ENCODE results near the gene RDX.
A peak's percentile ranks its signal among the peaks of the same experiment; 100 is the strongest.
"Not testable (repeated sequence)": the region's sequence is repeated elsewhere in the genome, so short reads cannot be mapped to it uniquely, and the experiment has no call there.

Gene RDX

DNA sequence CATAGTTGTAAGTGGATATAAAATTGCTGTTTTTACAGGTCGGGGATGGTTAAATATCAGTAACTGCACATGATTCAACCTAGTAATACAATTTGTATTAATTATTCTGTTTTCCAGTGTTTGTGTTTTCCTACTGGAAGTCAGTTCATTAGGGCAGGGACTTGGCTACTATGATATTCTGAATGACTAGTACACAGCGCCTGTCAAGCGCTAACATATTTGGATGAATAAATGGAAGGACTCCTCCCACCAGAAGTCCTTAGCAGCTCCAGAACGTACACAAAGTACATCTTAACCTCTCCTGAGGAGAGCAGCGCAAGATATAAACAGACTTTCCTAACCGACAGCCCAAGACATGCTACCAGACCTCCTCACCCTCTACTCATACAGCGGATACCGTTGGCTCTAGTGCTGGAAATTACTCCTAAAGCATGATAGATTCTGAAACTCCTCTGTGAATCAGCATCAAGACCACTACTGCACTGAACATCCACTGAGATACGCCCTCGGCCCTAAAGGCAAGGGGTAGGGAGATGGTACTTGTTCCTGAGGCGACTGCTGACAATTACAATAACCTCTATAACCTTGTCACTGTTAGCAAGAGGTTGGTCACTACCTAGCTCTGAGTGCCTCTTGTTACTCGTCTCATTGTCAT, 79.1 kb downstream of the RDX start:
- no peaks in the 10 kb centered on the region for H3K9me3 ChIP-seq (replicated peaks in 1 of 11)

GRCh38 chr11:110209313-110209694, 87.1 kb downstream of the RDX start:
- not testable (repeated sequence) for H3K4me3 ChIP-seq; H3K36me3 ChIP-seq; H3K27ac ChIP-seq; H3K9ac ChIP-seq; H3K4me1 ChIP-seq; H3K4me2 ChIP-seq; H3K9me3 ChIP-seq (replicated peaks in 1 of 11); H3K27me3 ChIP-seq; H4K20me1 ChIP-seq

More for the DNA sequence above, 79.1 kb downstream of the RDX start:
- Histone ChIP-seq H4K20me1 (no peaks in the 10 kb centered on the region), H3K27me3 (no peaks in the 10 kb centered on the region), H3K4me2 (no peak overlapping the region), H3K4me3 (no peak overlapping the region), H3K36me3 (peaks cover 0 to 5% (median 0%) of the 10 kb centered on the region in 11 experiments; a peak in 2 of 22 replicates), H3K4me1 (no peaks in the 10 kb centered on the region), H3K9ac (no peak overlapping the region), H3K27ac (no peak overlapping the region)
- no peak for TF ChIP-seq Cebpa-rat (IDR thresholded peaks at IDR 0.05)

DNA sequence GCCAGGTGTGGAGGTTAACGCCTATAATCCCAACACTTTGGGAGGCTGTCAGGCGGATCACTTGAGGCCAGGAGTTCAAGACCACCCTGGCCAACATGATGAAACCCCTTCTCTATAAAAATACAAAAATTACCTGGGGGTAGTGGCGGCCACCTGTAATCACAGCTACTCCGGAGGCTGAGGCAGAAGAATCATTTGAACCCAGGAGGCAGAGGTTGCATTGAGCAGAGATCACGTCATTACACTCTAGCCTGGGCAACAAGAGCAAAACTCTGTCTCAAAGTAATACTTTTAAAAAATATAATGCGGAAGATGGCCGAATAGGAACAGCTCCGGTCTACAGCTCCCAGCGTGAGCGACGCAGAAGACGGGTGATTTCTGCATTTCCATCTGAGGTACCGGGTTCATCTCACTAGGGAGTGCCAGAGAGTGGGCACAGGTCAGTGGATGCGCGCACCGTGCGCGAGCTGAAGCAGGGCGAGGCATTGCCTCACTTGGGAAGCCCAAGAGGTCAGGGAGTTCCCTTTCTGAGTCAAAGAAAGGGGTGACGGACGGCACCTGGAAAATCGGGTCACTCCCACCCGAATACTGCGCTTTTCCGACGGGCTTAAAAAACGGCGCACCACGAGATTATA, 87.6 kb downstream of the RDX start:
- H3K4me2 ChIP-seq; H3K9ac ChIP-seq; H3K4me3 ChIP-seq; H3K4me1 ChIP-seq; H4K20me1 ChIP-seq; H3K27ac ChIP-seq; H3K36me3 ChIP-seq; H3K9me3 ChIP-seq (replicated peaks in 1 of 11); H3K27me3 ChIP-seq: not testable (repeated sequence)

GRCh38 chr11:110207123-110207522, 89.3 kb downstream of the RDX start:
- H3K27ac ChIP-seq: no peak overlapping the region
- no peak overlapping the region for H3K9ac ChIP-seq
- no peak overlapping the region for H3K4me2 ChIP-seq
- H3K36me3 ChIP-seq: no peaks in the 10 kb centered on the region
- no peaks in the 10 kb centered on the region for H3K27me3 ChIP-seq
- H3K4me3 ChIP-seq: no peak overlapping the region
- no peaks in the 10 kb centered on the region for H4K20me1 ChIP-seq
- H3K9me3 ChIP-seq (replicated peaks in 1 of 11): no peaks in the 10 kb centered on the region
- H3K4me1 ChIP-seq: peaks cover 0 to 5% (median 0%) of the 10 kb centered on the region in 10 experiments; a peak in 2 of 20 replicates
- TF ChIP-seq Cebpa-rat (IDR thresholded peaks at IDR 0.05): no peak

DNA sequence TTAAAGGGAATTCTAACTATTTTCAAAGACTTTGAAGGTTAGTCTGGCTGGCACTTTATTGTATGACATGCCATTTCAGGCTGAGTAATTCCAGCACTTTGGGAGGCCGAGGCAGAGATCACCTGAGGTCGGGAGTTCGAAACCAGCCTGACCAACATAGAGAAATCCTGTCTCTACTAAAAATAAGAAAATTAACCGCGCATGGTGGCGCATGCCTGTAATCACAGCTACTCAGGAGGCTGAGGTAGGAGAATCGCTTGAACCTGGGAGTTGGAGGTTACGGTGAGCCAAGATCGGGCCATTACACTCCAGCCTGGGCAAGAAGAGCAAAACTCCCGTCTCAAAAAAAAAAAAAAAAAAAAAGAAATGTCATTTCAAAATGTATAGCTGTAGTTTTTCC, 95.6 kb downstream of the RDX start:
- Histone ChIP-seq H3K27me3 (no peaks in the 10 kb centered on the region), H3K27ac (no peak overlapping the region), H3K4me3 (no peak overlapping the region), H4K20me1 (no peaks in the 10 kb centered on the region), H3K4me1 (peaks cover 0 to 28% (median 7%) of the 10 kb centered on the region in 10 experiments; a peak in 10 of 20 replicates), H3K9me3 (replicated peaks in 1 of 11) (no peaks in the 10 kb centered on the region), H3K4me2 (no peak overlapping the region), H3K36me3 (no peaks in the 10 kb centered on the region), H3K9ac (no peak overlapping the region)
- TF ChIP-seq Cebpa-rat (IDR thresholded peaks at IDR 0.05): no peak

DNA sequence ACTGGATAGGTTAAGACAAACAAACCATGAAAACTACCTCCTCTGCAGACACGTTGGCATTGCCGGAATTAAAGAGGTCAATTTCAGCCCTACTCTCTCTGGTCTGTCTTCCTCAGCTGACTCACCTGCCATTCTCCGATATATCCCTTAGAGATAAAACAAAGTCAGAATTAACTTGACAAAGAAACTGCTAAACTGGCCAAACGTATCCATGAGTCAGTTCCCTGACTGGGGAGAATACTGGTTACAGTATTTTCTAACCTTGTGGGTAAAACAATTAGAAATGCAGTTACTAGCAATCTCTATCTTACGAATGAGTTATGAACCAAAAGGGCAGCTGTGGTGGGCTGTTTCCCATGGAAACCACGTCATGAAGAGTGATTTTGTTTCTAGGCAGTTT, 96.2 kb downstream of the RDX start:
- H3K27me3 ChIP-seq: no peaks in the 10 kb centered on the region
- H3K4me1 ChIP-seq: peaks cover 0 to 30% (median 7%) of the 10 kb centered on the region in 10 experiments; a peak in 10 of 20 replicates
- no peaks in the 10 kb centered on the region for H3K9me3 ChIP-seq (replicated peaks in 1 of 11)
- no peaks in the 10 kb centered on the region for H4K20me1 ChIP-seq
- no peak overlapping the region for H3K4me2 ChIP-seq
- H3K9ac ChIP-seq: no peak overlapping the region
- H3K27ac ChIP-seq: no peak overlapping the region
- H3K4me3 ChIP-seq: no peak overlapping the region
- TF ChIP-seq Cebpa-rat (IDR thresholded peaks at IDR 0.05): no peak
- no peaks in the 10 kb centered on the region for H3K36me3 ChIP-seq

DNA sequence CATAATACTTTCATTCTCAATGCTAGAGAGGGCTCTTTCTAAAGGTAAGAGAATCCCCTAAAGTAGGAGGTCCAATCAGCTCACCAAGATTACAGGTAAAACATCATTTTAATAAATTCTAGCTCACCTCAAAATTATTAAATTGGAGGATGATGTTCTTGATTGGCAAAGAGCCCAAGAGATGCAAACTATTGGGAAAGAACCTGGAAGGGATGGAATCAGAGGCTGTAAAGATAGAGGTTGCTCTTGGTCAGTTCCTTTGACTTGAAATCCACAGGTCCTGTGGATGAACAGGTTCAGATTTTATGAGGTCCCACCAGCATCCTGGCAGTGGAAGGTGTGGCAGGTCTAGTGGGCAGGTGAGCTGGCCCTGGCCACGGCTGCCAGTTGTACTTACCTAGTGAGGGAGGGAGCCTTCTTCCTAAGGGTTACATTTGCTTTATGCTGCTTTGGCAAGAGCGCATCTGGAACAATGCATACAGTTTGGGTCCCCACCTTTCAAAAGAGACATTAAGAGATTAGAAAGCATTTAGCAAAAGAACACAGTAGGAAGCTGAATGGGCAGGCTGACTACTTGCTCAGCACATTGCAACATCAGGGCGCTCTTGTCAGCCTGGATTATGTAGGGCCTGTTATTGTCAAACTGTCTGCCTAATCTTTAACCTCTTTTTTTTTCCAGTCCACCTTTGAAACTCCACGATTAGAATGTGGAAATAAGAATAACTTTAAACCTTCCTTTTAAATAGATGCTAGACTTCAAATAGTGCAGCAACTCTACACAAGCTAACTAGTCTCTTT, 97.0 kb downstream of the RDX start:
- no peaks in the 10 kb centered on the region for H3K36me3 ChIP-seq
- H3K9ac ChIP-seq: no peak overlapping the region
- H3K4me3 ChIP-seq: no peak overlapping the region
- no peaks in the 10 kb centered on the region for H4K20me1 ChIP-seq
- no peak overlapping the region for H3K27ac ChIP-seq
- peaks cover 0 to 30% (median 7%) of the 10 kb centered on the region in 10 experiments; a peak in 10 of 20 replicates for H3K4me1 ChIP-seq
- TF ChIP-seq Cebpa-rat (IDR thresholded peaks at IDR 0.05): no peak
- no peaks in the 10 kb centered on the region for H3K9me3 ChIP-seq (replicated peaks in 1 of 11)
- H3K4me2 ChIP-seq: no peak overlapping the region
- H3K27me3 ChIP-seq: no peaks in the 10 kb centered on the region

GRCh38 chr11:110198031-110198729, 98.2 kb downstream of the RDX start:
- Histone ChIP-seq H4K20me1 (no peaks in the 10 kb centered on the region), H3K4me2 (no peak overlapping the region), H3K4me3 (no peak overlapping the region), H3K27ac (no peak overlapping the region), H3K36me3 (no peaks in the 10 kb centered on the region), H3K27me3 (no peaks in the 10 kb centered on the region), H3K9me3 (replicated peaks in 1 of 11) (peaks cover 0 to 3% (median 0%) of the 10 kb centered on the region in 11 experiments; a peak in 4 of 22 replicates), H3K4me1 (peaks cover 0 to 30% (median 7%) of the 10 kb centered on the region in 10 experiments; a peak in 10 of 20 replicates), H3K9ac (no peak overlapping the region)
- no peak for TF ChIP-seq Cebpa-rat (IDR thresholded peaks at IDR 0.05)

GRCh38 chr11:110196884-110197420, 99.5 kb downstream of the RDX start:
- Histone ChIP-seq H3K4me3 (no peak overlapping the region), H3K9ac (no peak overlapping the region), H3K4me2 (peak overlapping the region in 6 of 11 experiments; percentile 2 to 51 (median 28); a peak in 8 of 22 replicates), H3K9me3 (replicated peaks in 1 of 11) (peaks cover 0 to 13% (median 4%) of the 10 kb centered on the region in 11 experiments; a peak in 13 of 22 replicates), H3K27me3 (no peaks in the 10 kb centered on the region), H3K27ac (no peak overlapping the region), H3K4me1 (peaks cover 0 to 31% (median 7%) of the 10 kb centered on the region in 10 experiments; a peak in 10 of 20 replicates), H4K20me1 (no peaks in the 10 kb centered on the region), H3K36me3 (no peaks in the 10 kb centered on the region)
- TF ChIP-seq Cebpa-rat (IDR thresholded peaks at IDR 0.05): no peak
